Activated CD8-positive, alpha-beta memory T cell treated with anti-CD3 and anti-CD28 coated beads for 36 hours (primary cell): ENCODE results near the gene ARL5C. TPM values are rescaled to one million over a fixed set of nuclear protein-coding genes. Genes with fewer than 3 reads are reported as not detected.
"Not testable (repeated sequence)": the region's sequence is repeated elsewhere in the genome, so short reads cannot be mapped to it uniquely, and the experiment has no call there.

ENCODE experiments used
- CTCF ChIA-PET: fragments of 350-600 bp; sonication (Branson Sonifier 250); formaldehyde crosslinking; loops from one replicate; lab custom pipeline; 2021; ENCODE audit warnings: antibody characterized with exemption; lab: Charles Lee
- POLR2A ChIA-PET: fragments of 350-600 bp; sonication (Branson Sonifier 250); formaldehyde crosslinking; loops from one replicate; lab custom pipeline; 2021; ENCODE audit warnings: antibody characterized with exemption; lab: Charles Lee
- total RNA-seq, 2 experiments: library from RNA; stranded (reverse); gene quantifications; one replicate each; pipeline ENCODE4 v1.2.3, GENCODE V29; 2021

Gene ARL5C
- total RNA-seq, 2 experiments from 2014 or later: not detected

GRCh38 chr17:39132192-39132610 lies 33.8 kb downstream of the ARL5C start:
- POLR2A ChIA-PET: no interaction called here
- CTCF ChIA-PET: interaction anchor here (0.9 kb wide), 1 partner anchor 158 kb away, joined by 3 read pairs; no protein-coding TSS in a partner anchor

- ChIA-PET CTCF (no interaction called here), POLR2A (no interaction called here)
These were observed 34.3 kb downstream of the ARL5C start for GRCh38 chr17:39131616-39132015.

GRCh38 chr17:39130205-39130604 lies 35.8 kb downstream of the ARL5C start:
- ChIA-PET POLR2A (no interaction called here), CTCF (no interaction called here)

- POLR2A ChIA-PET, CTCF ChIA-PET: not testable (repeated sequence)
These were observed 36.4 kb downstream of the ARL5C start for GRCh38 chr17:39129544-39129943.

GRCh38 chr17:39126436-39126835 lies 39.5 kb downstream of the ARL5C start:
- ChIA-PET CTCF (no interaction called here), POLR2A (no interaction called here)

- CTCF ChIA-PET: interaction anchor here (1.2 kb wide), 1 partner anchor 40 kb away, joined by 3 read pairs; no protein-coding TSS in a partner anchor
- POLR2A ChIA-PET: no interaction called here
These were observed 40.7 kb downstream of the ARL5C start for GRCh38 chr17:39125143-39125875.

GRCh38 chr17:39123627-39124026 lies 42.3 kb downstream of the ARL5C start:
- CTCF ChIA-PET: interaction anchor here (0.6 to 1.3 kb wide), 3 partner anchors 43 to 140 kb away, joined by 3 read pairs; no protein-coding TSS in a partner anchor
- POLR2A ChIA-PET: no interaction called here

- POLR2A ChIA-PET: no interaction called here
- CTCF ChIA-PET: interaction anchor here (0.6 kb wide), 1 partner anchor 559 kb away, joined by 3 read pairs; no protein-coding TSS in a partner anchor
These were observed 43.0 kb downstream of the ARL5C start for GRCh38 chr17:39122991-39123390.

GRCh38 chr17:39121919-39122318 lies 44.0 kb downstream of the ARL5C start:
- POLR2A ChIA-PET: not testable (repeated sequence)
- CTCF ChIA-PET: interaction anchor here (0.6 to 0.8 kb wide), 2 partner anchors 13 to 47 kb away, joined by 3 to 4 read pairs; no protein-coding TSS in a partner anchor

GRCh38 chr17:39118674-39119419 lies 47.1 kb downstream of the ARL5C start:
- ChIA-PET POLR2A (no interaction called here), CTCF (interaction anchor here (0.8 to 1.0 kb wide), 2 partner anchors 34 to 46 kb away, joined by 3 read pairs; no protein-coding TSS in a partner anchor)

- ChIA-PET POLR2A (no interaction called here), CTCF (no interaction called here)
These were observed 49.7 kb downstream of the ARL5C start for GRCh38 chr17:39116224-39116623.

GRCh38 chr17:39115135-39115534 lies 50.8 kb downstream of the ARL5C start:
- CTCF ChIA-PET: interaction anchor here (1.5 kb wide), 1 partner anchor 60 kb away, joined by 5 read pairs; no protein-coding TSS in a partner anchor
- POLR2A ChIA-PET: no interaction called here

GRCh38 chr17:39114723-39115122 lies 51.2 kb downstream of the ARL5C start:
- POLR2A ChIA-PET: interaction anchor here (0.5 kb wide), 1 partner anchor 215 kb away, joined by 3 read pairs; no protein-coding TSS in a partner anchor
- CTCF ChIA-PET: interaction anchor here (0.5 to 1.5 kb wide), 2 partner anchors 60 to 139 kb away, joined by 4 to 5 read pairs; no protein-coding TSS in a partner anchor

- ChIA-PET POLR2A (no interaction called here), CTCF (interaction anchor here (0.6 to 1.5 kb wide), 2 partner anchors 18 to 61 kb away, joined by 3 to 5 read pairs; no protein-coding TSS in a partner anchor)
These were observed 52.1 kb downstream of the ARL5C start for GRCh38 chr17:39113871-39114270.

GRCh38 chr17:39110435-39111136 lies 55.4 kb downstream of the ARL5C start:
- POLR2A ChIA-PET: no interaction called here
- CTCF ChIA-PET: no interaction called here

- ChIA-PET CTCF (no interaction called here), POLR2A (no interaction called here)
These were observed 57.2 kb downstream of the ARL5C start for GRCh38 chr17:39108461-39109375.

- ChIA-PET CTCF (no interaction called here), POLR2A (no interaction called here)
These were observed 58.0 kb downstream of the ARL5C start for GRCh38 chr17:39107973-39108372.

GRCh38 chr17:39107155-39107554 lies 58.8 kb downstream of the ARL5C start:
- CTCF ChIA-PET: no interaction called here

More at GRCh38 chr17:39107155-39107554, 58.8 kb downstream of the ARL5C start:
- POLR2A ChIA-PET: no interaction called here
